Omental fat pad (tissue), 4 donors: Measurements from ENCODE around the gene TMEM163. TPM values are rescaled to one million over a fixed set of nuclear protein-coding genes. Genes with fewer than 3 reads are reported as not detected.
"Not testable (repeated sequence)": the region's sequence is repeated elsewhere in the genome, so short reads cannot be mapped to it uniquely, and the experiment has no call there.

ENCODE experiments used
- ATAC-seq: fragments of 150-250 bp; one replicate; pipeline ENCODE4 v1.9.1; 2016; ENCODE audit warnings: mild to moderate bottlenecking, moderate library complexity; ENCODE audit not compliant: low FRiP score
- DNase-seq: peaks from one replicate; pipeline ENCODE4 v3.0.0-alpha.2; 2019; ENCODE audit warnings: low spot score
- CTCF ChIP-seq, 3 donors: fragments of 450-650 bp; IDR thresholded peaks; one replicate each; pipeline ENCODE4 v1.5.1; 2016 to 2017; ENCODE audit warnings: antibody characterized with exemption in 3 of 3, mild to moderate bottlenecking in 3 of 3, moderate library complexity in 2 of 3
- total RNA-seq, 4 donors: library from RNA; depleted of rRNA; stranded (reverse); fragments of >200 nt; gene quantifications; one replicate each; pipeline ENCODE4 v1.1.0, GENCODE V29; 2016

TMEM163 gene
- total RNA-seq, 4 donors from 2014 or later, result 0.28 to 6.4 (median 1.2) TPM

GRCh38 chr2:134590679-134591078 lies 128.1 kb downstream of the TMEM163 start:
- no peak for DNase-seq
- TF ChIP-seq CTCF (IDR thresholded peaks at IDR 0.05), result no peak
- ATAC-seq, result no peak

- not testable (repeated sequence) for ATAC-seq, DNase-seq
Observed at GRCh38 chr2:134589171-134590083, 129.4 kb downstream of the TMEM163 start.

GRCh38 chr2:134588556-134588955 lies 130.2 kb downstream of the TMEM163 start:
- no peak for TF ChIP-seq CTCF (IDR thresholded peaks at IDR 0.05)
- DNase-seq (no peak), ATAC-seq (no peak)

- no peak for TF ChIP-seq CTCF (IDR thresholded peaks at IDR 0.05)
- ATAC-seq, result no peak
- no peak for DNase-seq
Observed at GRCh38 chr2:134586326-134586965, 132.4 kb downstream of the TMEM163 start.

- ATAC-seq (no peak), DNase-seq (no peak)
- TF ChIP-seq CTCF (IDR thresholded peaks at IDR 0.05), result no peak
Observed at GRCh38 chr2:134583997-134584520, 134.7 kb downstream of the TMEM163 start.

GRCh38 chr2:134583462-134583861 lies 135.3 kb downstream of the TMEM163 start:
- TF ChIP-seq CTCF (IDR thresholded peaks at IDR 0.05), result no peak
- DNase-seq, result no peak
- ATAC-seq, result no peak

- ATAC-seq (no peak), DNase-seq (no peak)
- TF ChIP-seq CTCF (IDR thresholded peaks at IDR 0.05), result no peak
Observed at GRCh38 chr2:134582547-134582899, 136.3 kb downstream of the TMEM163 start.
